Measurements from ENCODE around the gene OR2T29.
"Not testable (repeated sequence)": the region's sequence is repeated elsewhere in the genome, so short reads cannot be mapped to it uniquely, and the experiment has no call there.

OR2T29 gene

DNA sequence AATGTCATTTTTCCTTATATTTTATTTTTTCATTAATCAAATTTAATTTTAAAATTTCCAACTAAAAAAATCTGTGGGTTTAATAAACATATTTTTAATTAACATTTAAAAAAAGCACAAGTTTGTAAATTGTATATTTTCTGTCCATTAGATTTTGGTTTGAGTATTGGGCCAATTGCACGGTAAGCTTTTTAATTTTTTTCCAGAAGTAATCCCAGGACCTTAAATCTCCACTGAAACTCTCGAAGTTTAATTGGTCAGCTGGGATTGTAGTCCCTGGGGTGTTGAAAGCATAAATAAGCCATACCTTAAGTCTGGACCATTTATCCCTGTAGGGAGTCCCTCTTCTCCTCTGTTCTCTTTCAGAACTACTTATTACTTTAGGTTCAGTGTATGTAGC is 54.8 kb downstream of the OR2T29 start, which contains the start of gene OR2G6:
Gene OR2G6 (plus strand): TSS at position 301 of the 400 bp plus-strand sequence. CDS start 13,574 bp downstream, outside the sequence.
- not testable (repeated sequence) for DNase-seq
